Brain microvascular endothelial cell (primary cell): Measurements from ENCODE around the gene CHST11.
A peak's percentile ranks its signal among the peaks of the same experiment; 100 is the strongest.

Source experiments
- DNase-seq: peaks from one replicate; pipeline ENCODE4 v3.0.0-alpha.2; 2020
- H3K27ac ChIP-seq: fragments of 250-450 bp; sonication (Bioruptor Pico); 2 replicates; pipeline ENCODE4 v1.5.1; 2020; ENCODE audit warnings: mild to moderate bottlenecking, moderate library complexity
- H3K27me3 ChIP-seq: fragments of 250-450 bp; sonication (Bioruptor Pico); replicated peaks from 2 replicates; pipeline ENCODE4 v1.5.1; 2020; ENCODE audit warnings: mild to moderate bottlenecking
- H3K36me3 ChIP-seq: fragments of 250-450 bp; sonication (Bioruptor Pico); replicated peaks from 2 replicates; pipeline ENCODE4 v1.5.1; 2020; ENCODE audit warnings: mild to moderate bottlenecking
- H3K4me3 ChIP-seq: 2 replicates; pipeline ENCODE4 v1.5.1; 2011; ENCODE audit warnings: low read depth, mild to moderate bottlenecking, control low read depth, low read length, moderate library complexity
- in situ Hi-C: cut with HindIII; loops from 2 replicates; pipeline ENCODE4 v1.10.0; 2017; ENCODE audit warnings: low sequenced_read_pairs, low pct_ligation_motif_present
- TF ChIP-seq, protein P1 (sequence below): IDR thresholded peaks from 2 replicates; pipeline ENCODE4 v1.5.1; 2011; ENCODE audit warnings: low read depth, mild to moderate bottlenecking, moderate library complexity, low read length, control low read depth, inconsistent platforms; ENCODE audit errors: missing control alignments

Gene CHST11

DNA sequence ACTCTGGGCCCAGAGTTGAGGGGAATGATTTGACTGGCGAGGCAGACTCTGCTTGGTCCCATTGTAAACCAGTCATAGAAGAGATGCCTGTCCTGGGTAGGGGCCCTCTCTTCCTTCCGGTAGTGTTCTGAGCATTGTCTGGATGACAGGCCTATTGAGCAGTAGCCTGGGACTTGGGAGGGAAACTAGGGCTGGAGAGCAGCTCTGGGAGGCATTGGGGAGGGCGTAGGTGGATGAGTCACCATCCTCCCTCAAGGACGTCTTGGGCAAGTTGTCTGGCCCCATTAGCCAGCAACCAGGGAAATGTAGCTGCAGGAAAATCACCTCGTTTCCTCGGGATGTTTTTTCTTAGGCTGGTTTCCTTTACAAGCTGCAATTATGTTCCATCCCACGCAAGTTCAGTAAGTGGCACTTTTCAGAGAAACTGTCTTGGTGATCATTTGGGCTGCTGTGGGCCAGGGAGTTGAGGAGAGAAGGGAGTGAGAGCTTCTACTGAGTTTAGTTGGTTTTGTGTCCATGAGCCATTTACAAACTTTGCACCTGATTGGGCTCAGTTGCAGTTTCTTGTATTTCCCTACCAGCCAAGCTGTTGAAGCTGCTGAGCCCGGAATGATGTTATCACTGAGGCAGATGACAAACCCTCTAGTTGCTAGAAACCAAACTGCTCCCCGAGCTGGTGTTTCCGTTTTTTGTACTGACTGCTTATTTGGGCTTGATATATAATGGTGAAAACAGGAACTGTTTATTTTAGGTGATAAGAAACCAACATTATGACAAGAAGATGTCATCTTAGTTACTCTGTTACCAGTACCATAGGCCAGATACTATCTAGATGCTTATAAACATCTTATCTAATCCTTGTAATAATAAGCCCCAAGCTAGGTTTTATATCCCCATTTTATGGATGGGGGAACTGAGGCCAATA, 147.6 kb downstream of the CHST11 start:
- DNase-seq: peak; percentile 97
- H3K27me3 ChIP-seq: no peaks in the 10 kb centered on the region
- H3K36me3 ChIP-seq: no peaks in the 10 kb centered on the region
- in situ Hi-C loops: no loop called here
- TF ChIP-seq, protein P1, sequence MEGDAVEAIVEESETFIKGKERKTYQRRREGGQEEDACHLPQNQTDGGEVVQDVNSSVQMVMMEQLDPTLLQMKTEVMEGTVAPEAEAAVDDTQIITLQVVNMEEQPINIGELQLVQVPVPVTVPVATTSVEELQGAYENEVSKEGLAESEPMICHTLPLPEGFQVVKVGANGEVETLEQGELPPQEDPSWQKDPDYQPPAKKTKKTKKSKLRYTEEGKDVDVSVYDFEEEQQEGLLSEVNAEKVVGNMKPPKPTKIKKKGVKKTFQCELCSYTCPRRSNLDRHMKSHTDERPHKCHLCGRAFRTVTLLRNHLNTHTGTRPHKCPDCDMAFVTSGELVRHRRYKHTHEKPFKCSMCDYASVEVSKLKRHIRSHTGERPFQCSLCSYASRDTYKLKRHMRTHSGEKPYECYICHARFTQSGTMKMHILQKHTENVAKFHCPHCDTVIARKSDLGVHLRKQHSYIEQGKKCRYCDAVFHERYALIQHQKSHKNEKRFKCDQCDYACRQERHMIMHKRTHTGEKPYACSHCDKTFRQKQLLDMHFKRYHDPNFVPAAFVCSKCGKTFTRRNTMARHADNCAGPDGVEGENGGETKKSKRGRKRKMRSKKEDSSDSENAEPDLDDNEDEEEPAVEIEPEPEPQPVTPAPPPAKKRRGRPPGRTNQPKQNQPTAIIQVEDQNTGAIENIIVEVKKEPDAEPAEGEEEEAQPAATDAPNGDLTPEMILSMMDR: no peak
- peak overlapping the region; percentile 80 for H3K27ac ChIP-seq
- peak overlapping the region; percentile 23 for H3K4me3 ChIP-seq

DNA sequence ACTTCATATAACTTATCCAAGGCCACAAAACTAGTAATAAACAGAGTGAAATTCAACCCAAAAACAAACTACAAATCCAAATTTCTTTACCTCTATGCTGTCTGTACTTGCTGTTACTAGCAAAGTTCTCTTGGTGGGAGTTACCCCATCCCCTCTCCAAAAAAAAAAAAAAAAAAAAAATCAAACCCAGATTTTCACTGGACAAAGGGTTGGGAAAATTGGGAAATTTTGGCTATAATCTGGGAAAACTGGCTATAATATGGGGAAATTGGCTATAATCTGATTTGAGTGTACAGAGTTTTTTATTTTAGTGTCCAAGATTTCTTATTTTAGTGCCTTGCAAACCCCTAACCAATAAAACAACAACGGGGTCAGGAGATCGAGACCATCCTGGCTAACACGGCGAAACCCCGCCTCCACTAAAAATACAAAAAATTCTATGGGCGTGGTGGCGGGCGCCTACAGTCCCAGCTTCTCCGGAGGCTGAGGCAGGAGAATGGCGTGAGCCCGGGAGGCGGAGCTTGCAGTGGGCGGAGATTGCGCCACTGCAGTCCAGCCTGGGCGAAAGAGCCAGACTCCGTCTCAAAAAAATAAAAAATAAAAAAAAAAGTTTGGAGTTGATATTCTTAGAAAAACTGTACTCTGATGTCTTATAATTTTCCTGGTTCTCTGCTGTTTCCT, 148.4 kb downstream of the CHST11 start:
- peak overlapping the region; percentile 80 for H3K27ac ChIP-seq
- no peaks in the 10 kb centered on the region for H3K36me3 ChIP-seq
- TF ChIP-seq, protein P1: no peak
- in situ Hi-C loops: no loop called here
- no peak overlapping the region for H3K4me3 ChIP-seq
- no peaks in the 10 kb centered on the region for H3K27me3 ChIP-seq
- no peak for DNase-seq

DNA sequence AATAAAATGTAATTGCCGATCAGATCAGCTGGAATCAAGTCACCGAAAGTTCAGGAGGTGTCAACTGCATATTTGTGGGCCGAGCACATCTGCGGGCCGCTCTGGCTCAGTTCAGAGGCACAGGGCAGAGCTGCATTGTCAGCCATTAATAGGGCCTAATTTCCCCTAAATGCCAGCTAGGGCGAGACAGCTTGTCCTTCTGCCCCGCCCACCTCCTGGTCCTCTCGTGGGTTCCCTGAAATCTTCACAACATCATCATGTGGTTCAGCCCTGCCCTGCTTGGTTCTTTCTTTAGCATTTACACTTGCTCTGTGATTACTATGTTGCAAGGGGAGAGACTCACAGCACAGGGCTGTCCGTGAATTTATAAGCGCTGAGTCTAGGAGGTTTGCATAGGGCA, 148.9 kb downstream of the CHST11 start:
- in situ Hi-C loops: no loop called here
- H3K4me3 ChIP-seq: no peak overlapping the region
- H3K27ac ChIP-seq: peak overlapping the region; percentile 80
- no peak for DNase-seq
- H3K27me3 ChIP-seq: no peaks in the 10 kb centered on the region
- TF ChIP-seq, protein P1: no peak
- H3K36me3 ChIP-seq: no peaks in the 10 kb centered on the region

DNA sequence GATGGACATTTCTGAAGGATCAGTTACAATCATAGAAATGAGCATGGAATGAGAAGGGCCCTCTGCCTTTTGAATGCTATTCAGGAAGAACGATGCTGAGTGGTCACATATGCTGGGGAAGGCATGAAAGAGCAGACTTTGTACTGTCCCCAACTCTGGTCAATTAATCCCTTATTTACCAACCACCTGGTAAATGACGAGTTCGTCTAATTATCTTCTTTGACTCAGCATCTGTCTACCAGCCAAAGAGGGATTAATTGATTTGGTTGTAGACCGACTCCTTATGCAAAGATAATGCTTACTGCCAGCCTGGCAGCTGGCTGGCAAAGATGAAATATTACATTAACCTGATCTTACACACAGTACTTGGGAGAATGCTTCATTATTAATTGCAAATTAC, 152.2 kb downstream of the CHST11 start:
- in situ Hi-C loops: no loop called here
- no peak overlapping the region for H3K27ac ChIP-seq
- TF ChIP-seq, protein P1: no peak
- no peak for DNase-seq
- H3K27me3 ChIP-seq: no peaks in the 10 kb centered on the region
- H3K4me3 ChIP-seq: no peak overlapping the region
- no peaks in the 10 kb centered on the region for H3K36me3 ChIP-seq

DNA sequence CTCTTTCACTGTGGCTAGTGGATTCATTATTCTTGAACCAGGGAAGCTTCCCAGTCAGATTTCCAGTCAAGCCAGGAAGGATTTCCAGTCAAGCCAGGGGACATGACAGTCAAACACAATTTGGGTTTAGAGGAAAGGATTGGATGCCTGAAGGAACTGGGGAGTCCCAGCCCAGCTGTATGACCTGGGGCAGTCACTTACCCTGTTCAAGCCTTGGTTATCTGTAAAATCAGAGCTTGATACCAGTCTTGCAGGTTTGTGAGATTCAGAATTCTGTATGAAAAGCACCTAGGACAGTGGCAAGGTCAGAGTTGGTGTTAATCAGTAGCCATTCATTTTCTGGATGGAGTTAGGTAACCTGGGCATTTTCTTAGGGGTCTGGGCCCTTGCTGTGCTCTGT, 152.7 kb downstream of the CHST11 start:
- H3K27ac ChIP-seq: no peak overlapping the region

More for the DNA sequence above, 152.7 kb downstream of the CHST11 start:
- TF ChIP-seq, protein P1: no peak
- H3K36me3 ChIP-seq: no peaks in the 10 kb centered on the region
- H3K27me3 ChIP-seq: no peaks in the 10 kb centered on the region
- no peak for DNase-seq
- in situ Hi-C loops: no loop called here
- H3K4me3 ChIP-seq: no peak overlapping the region
